HL-60 (cell line): ENCODE data around the gene ADISSP.

Experiments
- DNase-seq, 2 experiments: peaks; one replicate each; pipeline ENCODE4 v3.0.0-alpha.2; 2010 to 2020; ENCODE audit warnings: low read depth in 1 of 2, low spot score in 1 of 2
- H3K27ac ChIP-seq: fragments of 250-450 bp; sonication (Bioruptor Pico); replicated peaks from 2 replicates; pipeline ENCODE4 v1.5.1; 2020; ENCODE audit warnings: mild to moderate bottlenecking, moderate library complexity
- H3K27me3 ChIP-seq: fragments of 250-450 bp; sonication (Bioruptor Pico); 2 replicates; pipeline ENCODE4 v1.5.1; 2021; ENCODE audit warnings: mild to moderate bottlenecking, moderate library complexity; ENCODE audit not compliant: insufficient read depth, poor library complexity, severe bottlenecking
- H3K4me3 ChIP-seq: replicated peaks from 2 replicates; pipeline ENCODE4 v1.5.1; 2011; ENCODE audit warnings: mild to moderate bottlenecking, control low read depth, low read length; ENCODE audit not compliant: insufficient read depth
- GABPA ChIP-seq: IDR thresholded peaks from 2 replicates; pipeline ENCODE4 v1.6.1; 2012; ENCODE audit warnings: low read depth
- POLR2AphosphoS5 ChIP-seq: IDR thresholded peaks from 2 replicates; pipeline ENCODE4 v1.6.1; 2012; ENCODE audit warnings: low read depth
- REST ChIP-seq: IDR thresholded peaks from 2 replicates; pipeline ENCODE4 v1.6.1; 2012; ENCODE audit warnings: low read depth; ENCODE audit not compliant: insufficient replicate concordance
- SPI1 ChIP-seq: IDR thresholded peaks from 2 replicates; pipeline ENCODE4 v1.6.1; 2012; ENCODE audit warnings: low read depth, mild to moderate bottlenecking, borderline replicate concordance
- long read RNA-seq: library from polyadenylated mRNA; unstranded; transcript quantifications from one replicate; pipeline ENCODE4 v2.0.0, GENCODE V29; 2020
- TF ChIP-seq, protein P1 (sequence below): IDR thresholded peaks from one replicate; pipeline ENCODE4 v1.5.1; 2011; ENCODE audit warnings: low read length, control low read depth, inconsistent platforms; ENCODE audit not compliant: insufficient read depth

Gene ADISSP
- long read RNA-seq, transcript C20orf27-201 (6 exons, 1,302 nt): minor isoform, 29 of 330 reads
- long read RNA-seq, transcript C20orf27-202 (6 exons, 1,886 nt): major isoform, 281 of 330 reads
- long read RNA-seq, partial matches to known transcripts: 8 of 330 reads
- long read RNA-seq, other reads (novel, unspliced or antisense): 12 of 330 reads

DNA sequence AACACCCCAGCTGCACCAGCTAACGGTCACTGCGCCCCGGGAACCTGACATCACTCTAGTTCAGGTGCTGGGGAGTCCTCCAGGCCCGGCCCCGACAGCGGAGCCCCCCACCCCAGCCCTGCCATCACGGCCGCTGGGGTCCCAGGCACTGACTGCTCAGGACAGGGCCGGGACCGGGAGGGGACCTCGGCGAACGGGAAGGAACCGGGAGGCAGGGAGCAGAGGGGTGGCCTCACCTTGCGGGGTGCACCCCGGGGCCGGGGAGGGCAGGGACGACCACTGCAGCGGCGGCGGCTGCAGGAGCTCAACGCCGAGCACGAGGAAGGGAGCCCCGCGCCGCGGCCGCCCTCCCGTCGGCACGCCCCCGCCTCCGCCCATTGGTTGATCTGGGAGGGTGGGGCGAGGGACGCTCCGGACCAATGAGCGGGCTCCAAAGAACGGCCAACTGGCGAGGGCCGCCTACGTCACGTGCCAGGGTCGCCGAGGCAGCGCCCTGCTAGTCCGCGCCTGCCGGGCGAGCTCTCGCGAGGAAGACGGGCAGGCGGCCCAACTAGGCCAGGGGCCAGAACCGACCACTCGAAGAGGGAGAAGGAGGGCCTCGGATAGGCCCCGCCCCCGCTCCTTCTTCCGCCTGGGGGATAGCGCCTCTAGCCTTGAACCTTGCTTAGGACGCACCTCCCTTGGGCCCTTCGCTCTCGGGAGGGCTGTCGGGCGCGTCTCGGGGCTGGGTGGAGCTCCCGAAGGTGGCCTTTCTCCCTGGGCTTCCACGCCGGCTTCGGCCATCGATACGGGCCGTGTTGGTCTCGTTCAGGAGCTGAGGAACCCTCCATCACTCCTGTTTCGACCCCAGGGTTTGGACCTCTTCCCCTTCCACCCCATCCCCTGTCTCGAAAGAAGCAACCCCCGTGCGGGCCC lies at the start of gene ADISSP:
ADISSP (minus strand) TSS at position 327 of the 915 bp plus-strand sequence. CDS start 7,653 bp downstream, outside the sequence.
- Histone ChIP-seq H3K4me3 (peak within 1 kb of the TSS; percentile 99), H3K27ac (peak within 1 kb of the TSS; percentile 72), H3K27me3 (no peaks in the 10 kb centered on the region)
- TF ChIP-seq REST (no peak), SPI1 (no peak), POLR2AphosphoS5 (peak; percentile 48; the same call in 1 of the 2 replicates), GABPA (no peak)
- TF ChIP-seq, protein P1, sequence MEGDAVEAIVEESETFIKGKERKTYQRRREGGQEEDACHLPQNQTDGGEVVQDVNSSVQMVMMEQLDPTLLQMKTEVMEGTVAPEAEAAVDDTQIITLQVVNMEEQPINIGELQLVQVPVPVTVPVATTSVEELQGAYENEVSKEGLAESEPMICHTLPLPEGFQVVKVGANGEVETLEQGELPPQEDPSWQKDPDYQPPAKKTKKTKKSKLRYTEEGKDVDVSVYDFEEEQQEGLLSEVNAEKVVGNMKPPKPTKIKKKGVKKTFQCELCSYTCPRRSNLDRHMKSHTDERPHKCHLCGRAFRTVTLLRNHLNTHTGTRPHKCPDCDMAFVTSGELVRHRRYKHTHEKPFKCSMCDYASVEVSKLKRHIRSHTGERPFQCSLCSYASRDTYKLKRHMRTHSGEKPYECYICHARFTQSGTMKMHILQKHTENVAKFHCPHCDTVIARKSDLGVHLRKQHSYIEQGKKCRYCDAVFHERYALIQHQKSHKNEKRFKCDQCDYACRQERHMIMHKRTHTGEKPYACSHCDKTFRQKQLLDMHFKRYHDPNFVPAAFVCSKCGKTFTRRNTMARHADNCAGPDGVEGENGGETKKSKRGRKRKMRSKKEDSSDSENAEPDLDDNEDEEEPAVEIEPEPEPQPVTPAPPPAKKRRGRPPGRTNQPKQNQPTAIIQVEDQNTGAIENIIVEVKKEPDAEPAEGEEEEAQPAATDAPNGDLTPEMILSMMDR: no peak
- DNase-seq: peak; percentile 98 to 99

- no peak overlapping the region for H3K27ac ChIP-seq
- no peak for DNase-seq
- no peak overlapping the region for H3K4me3 ChIP-seq
- TF ChIP-seq, protein P1: no peak
- TF ChIP-seq REST: no peak
- TF ChIP-seq GABPA: no peak
- TF ChIP-seq POLR2AphosphoS5: no peak
- TF ChIP-seq SPI1: no peak
- H3K27me3 ChIP-seq: no peaks in the 10 kb centered on the region
Measured at GRCh38 chr20:3815703-3816315, 48.3 kb upstream of the ADISSP start.

- H3K27me3 ChIP-seq: no peaks in the 10 kb centered on the region
- DNase-seq: no peak
- H3K4me3 ChIP-seq: no peak overlapping the region
- no peak overlapping the region for H3K27ac ChIP-seq
- no peak for TF ChIP-seq POLR2AphosphoS5
- TF ChIP-seq, protein P1: no peak
Measured at GRCh38 chr20:3814928-3815495, 47.5 kb upstream of the ADISSP start.
